ENCODE results near the gene PTPRN2. TPM values are rescaled to one million over a fixed set of nuclear protein-coding genes. Genes with fewer than 3 reads are reported as not detected.

PTPRN2 gene
- total RNA-seq, 1 donor from 2014 or later, result 1.8 TPM

GRCh38 chr7:158447151-158447505 lies 140.5 kb downstream of the PTPRN2 start:
- H3K27ac Mint-ChIP-seq, result no peak overlapping the region
- no peak for TF ChIP-seq CTCF (IDR thresholded peaks at IDR 0.05)
- ChIA-PET CTCF (no interaction called here), POLR2A (no interaction called here)
- ATAC-seq (ENCODE audit: low read depth) (no peak), DNase-seq (no peak)
- intact Hi-C loops (cut with micrococcal nuclease), result no loop called here
- no peaks in the 10 kb centered on the region for H3K36me3 Mint-ChIP-seq (ENCODE audit: low read depth)
- H3K9me3 Mint-ChIP-seq, result no peaks in the 10 kb centered on the region
- H3K4me1 Mint-ChIP-seq, result no peaks in the 10 kb centered on the region
- no peaks in the 10 kb centered on the region for H3K27me3 Mint-ChIP-seq
- no peak overlapping the region for H3K4me3 Mint-ChIP-seq

DNA sequence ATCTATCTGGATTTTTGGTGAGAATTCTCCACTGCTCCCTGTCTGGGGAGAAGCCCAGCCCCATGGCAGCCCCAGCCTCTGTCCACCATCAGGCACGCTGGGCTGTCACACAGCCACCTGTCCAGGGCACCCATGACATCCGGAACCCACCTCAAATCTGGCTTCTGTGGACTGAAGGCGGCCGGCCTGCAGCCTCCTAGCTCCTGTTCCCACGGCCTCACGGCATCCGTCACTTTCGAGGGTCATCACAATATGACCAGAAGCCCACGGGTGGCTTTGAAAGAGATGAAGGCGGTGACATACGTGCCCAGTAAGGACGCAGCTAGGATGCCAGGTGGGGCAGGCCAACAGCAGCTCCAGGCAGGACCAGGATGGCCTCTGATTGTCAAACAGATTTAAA lies 140.9 kb downstream of the PTPRN2 start:
- ChIA-PET CTCF (no interaction called here), POLR2A (no interaction called here)
- H3K9me3 Mint-ChIP-seq, result no peaks in the 10 kb centered on the region
- no peak overlapping the region for H3K27ac Mint-ChIP-seq
- TF ChIP-seq CTCF (IDR thresholded peaks at IDR 0.05), result no peak
- H3K4me1 Mint-ChIP-seq, result no peaks in the 10 kb centered on the region
- no peaks in the 10 kb centered on the region for H3K27me3 Mint-ChIP-seq
- ATAC-seq (ENCODE audit: low read depth) (no peak), DNase-seq (no peak)
- intact Hi-C loops (cut with micrococcal nuclease), result no loop called here
- no peak overlapping the region for H3K4me3 Mint-ChIP-seq
- no peaks in the 10 kb centered on the region for H3K36me3 Mint-ChIP-seq (ENCODE audit: low read depth)

- no peaks in the 10 kb centered on the region for H3K27me3 Mint-ChIP-seq
- intact Hi-C loops (cut with micrococcal nuclease), result no loop called here
- no peak for TF ChIP-seq CTCF (IDR thresholded peaks at IDR 0.05)
- ChIA-PET CTCF (no interaction called here), POLR2A (no interaction called here)
- ATAC-seq (ENCODE audit: low read depth), result no peak
- H3K36me3 Mint-ChIP-seq (ENCODE audit: low read depth), result no peaks in the 10 kb centered on the region
- no peaks in the 10 kb centered on the region for H3K4me1 Mint-ChIP-seq
- no peak for DNase-seq
- no peak overlapping the region for H3K4me3 Mint-ChIP-seq
- no peak overlapping the region for H3K27ac Mint-ChIP-seq
- no peaks in the 10 kb centered on the region for H3K9me3 Mint-ChIP-seq
Measured at GRCh38 chr7:158446281-158446680, 141.3 kb downstream of the PTPRN2 start.

DNA sequence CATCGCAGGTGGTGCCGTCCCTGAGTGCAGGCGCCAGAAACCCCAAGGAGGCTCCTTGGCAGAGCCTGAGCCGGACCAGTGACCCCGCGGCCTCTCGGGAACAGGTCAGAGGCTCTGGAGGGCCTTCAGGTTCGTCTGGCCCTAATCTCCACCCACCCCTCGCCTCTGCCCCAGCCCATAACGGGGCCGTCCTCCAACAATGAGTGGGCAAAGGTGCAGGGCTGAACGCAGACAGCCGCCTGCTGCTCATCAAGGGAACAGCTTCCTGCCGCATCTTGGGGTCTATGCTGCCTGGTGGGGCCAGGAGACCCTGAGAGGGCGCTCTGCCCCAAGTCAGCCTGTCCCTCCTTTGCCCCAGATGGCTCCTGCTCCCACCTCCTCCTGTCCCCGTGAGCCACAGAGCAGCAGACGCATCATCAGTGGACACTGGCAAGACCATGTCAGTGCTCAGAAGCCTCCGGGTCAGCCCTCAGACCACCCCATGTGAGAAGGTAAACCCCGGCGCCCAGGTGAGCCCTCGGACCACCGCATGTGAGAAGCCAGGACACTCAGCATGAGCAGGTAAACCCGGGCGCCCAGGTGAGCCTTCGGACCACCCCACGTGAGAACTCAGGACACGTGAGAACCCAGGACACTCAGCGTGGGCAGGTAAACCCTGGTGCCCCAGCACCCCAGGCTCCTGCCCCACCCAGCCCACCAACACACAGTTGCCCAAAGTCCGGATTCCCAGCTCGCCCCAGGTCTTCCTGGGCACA lies 142.0 kb downstream of the PTPRN2 start:
- ATAC-seq (ENCODE audit: low read depth) (no peak), DNase-seq (no peak)
- intact Hi-C loops (cut with micrococcal nuclease), result no loop called here
- Mint-ChIP-seq H3K27me3 (no peaks in the 10 kb centered on the region), H3K4me3 (no peak overlapping the region), H3K36me3 (ENCODE audit: low read depth) (no peaks in the 10 kb centered on the region), H3K4me1 (no peaks in the 10 kb centered on the region), H3K27ac (no peak overlapping the region), H3K9me3 (no peaks in the 10 kb centered on the region)
- ChIA-PET CTCF (no interaction called here), POLR2A (no interaction called here)
- no peak for TF ChIP-seq CTCF (IDR thresholded peaks at IDR 0.05)

- H3K27ac Mint-ChIP-seq, result no peak overlapping the region
- ChIA-PET CTCF (no interaction called here), POLR2A (no interaction called here)
- DNase-seq (no peak), ATAC-seq (ENCODE audit: low read depth) (no peak)
- intact Hi-C loops (cut with micrococcal nuclease), result no loop called here
- no peaks in the 10 kb centered on the region for H3K9me3 Mint-ChIP-seq
- H3K36me3 Mint-ChIP-seq (ENCODE audit: low read depth), result no peaks in the 10 kb centered on the region
- H3K4me3 Mint-ChIP-seq, result no peak overlapping the region
- H3K27me3 Mint-ChIP-seq, result no peaks in the 10 kb centered on the region
- no peaks in the 10 kb centered on the region for H3K4me1 Mint-ChIP-seq
- no peak for TF ChIP-seq CTCF (IDR thresholded peaks at IDR 0.05)
Measured at GRCh38 chr7:158444501-158445420, 142.9 kb downstream of the PTPRN2 start.
